GM12878 (cell line): ENCODE results near the gene DOLPP1. TPM values are rescaled to one million over a fixed set of nuclear protein-coding genes. Genes with fewer than 3 reads are reported as not detected.
A peak's percentile ranks its signal among the peaks of the same experiment; 100 is the strongest.

Experiments used
- ATAC-seq: fragments of 200-7000 bp; cut with Tn5 transposase; 3 replicates; pipeline ENCODE4 v1.9.1; 2020; ENCODE audit warnings: mild to moderate bottlenecking, moderate library complexity
- BruUV-seq: library from RNA; stranded (reverse); fragments of 400-500 nt; replicated peaks from 2 replicates; lab custom pipeline; 2021; lab: Mats Ljungman, UMichigan
- CTCF ChIA-PET: fragments of 300-600 bp; sonication (Branson Sonifier 250); formaldehyde crosslinking; extraction: SDS; loops from one replicate; lab custom pipeline; 2021; ENCODE audit warnings: inconsistent platforms; lab: Yijun Ruan, JAX
- POLR2A ChIA-PET: fragments of 350-600 bp; formaldehyde crosslinking; extraction: SDS; loops from one replicate; lab custom pipeline; 2021; ENCODE audit warnings: inconsistent platforms; lab: Charles Lee
- RAD21 ChIA-PET: fragments of 300-600 bp; sonication (Branson Sonifier 250); formaldehyde crosslinking; loops from one replicate; lab custom pipeline; 2023; ENCODE audit warnings: antibody characterized with exemption; ENCODE audit not compliant: unreplicated experiment; lab: Charles Lee
- SMC1A ChIA-PET: fragments of 300-600 bp; sonication (Branson Sonifier 250); formaldehyde crosslinking; loops from one replicate; lab custom pipeline; 2023; ENCODE audit not compliant: unreplicated experiment, uncharacterized antibody; lab: Charles Lee
- DNase-seq: peaks from one replicate; pipeline ENCODE4 v3.0.0-alpha.2; 2011; ENCODE audit warnings: low read depth, low spot score
- FAIRE-seq: peaks from 3 replicates; lab custom pipeline; 2011; peaks lifted over from hg19 to GRCh38; lab: Jason Lieb, UNC
- H2AFZ ChIP-seq: 2 replicates; pipeline ENCODE4 v1.6.0; 2011; ENCODE audit warnings: low read depth, low read length, control low read depth; ENCODE audit not compliant: control insufficient read depth
- H3K27ac ChIP-seq: 2 replicates; pipeline ENCODE4 v1.5.1; 2011; ENCODE audit warnings: control low read depth; ENCODE audit not compliant: control insufficient read depth, insufficient read depth
- H3K27me3 ChIP-seq, 2 experiments: replicated peaks in 1 of 2; 2 replicates each; pipeline versions ENCODE4 v1.6.0 to v1.6.1; 2011; ENCODE audit warnings: low read length in 1 of 2; ENCODE audit not compliant: control insufficient read depth in 2 of 2, insufficient read depth in 2 of 2
- H3K36me3 ChIP-seq, 2 experiments: 2 replicates each; pipeline ENCODE4 v1.5.1; 2011; ENCODE audit warnings: low read length in 1 of 2; ENCODE audit not compliant: control insufficient read depth in 2 of 2, insufficient read depth in 2 of 2
- H3K4me1 ChIP-seq: 2 replicates; pipeline ENCODE4 v1.6.1; 2011; ENCODE audit warnings: mild to moderate bottlenecking, low read length, moderate library complexity, mixed read lengths; ENCODE audit not compliant: control insufficient read depth, insufficient read depth
- H3K4me2 ChIP-seq: 2 replicates; pipeline ENCODE4 v1.6.0; 2011; ENCODE audit warnings: control low read depth; ENCODE audit not compliant: control insufficient read depth, insufficient read depth
- H3K4me3 ChIP-seq: fragments of 200-600 bp; sonication (generic); 2 replicates; pipeline ENCODE4 v1.5.1; 2016
- H3K79me2 ChIP-seq: 2 replicates; pipeline ENCODE4 v1.6.0; 2011; ENCODE audit warnings: low read length; ENCODE audit not compliant: control insufficient read depth, insufficient read depth
- H3K9ac ChIP-seq: 2 replicates; pipeline ENCODE4 v1.8.0; 2011; ENCODE audit warnings: low read length, control low read depth, mixed read lengths; ENCODE audit not compliant: control insufficient read depth, insufficient read depth
- H3K9me3 ChIP-seq: replicated peaks from 3 replicates; pipeline ENCODE4 v1.5.1; 2011; ENCODE audit warnings: mild to moderate bottlenecking, low read length; ENCODE audit not compliant: control insufficient read depth, insufficient read depth
- H4K20me1 ChIP-seq: 2 replicates; pipeline ENCODE4 v1.6.0; 2011; ENCODE audit not compliant: control insufficient read depth, insufficient read depth
- BACH1 ChIP-seq: fragments of 450-650 bp; IDR thresholded peaks from 2 replicates; pipeline ENCODE4 v1.6.1; 2017; ENCODE audit warnings: mild to moderate bottlenecking, borderline replicate concordance
- CREB1 ChIP-seq: IDR thresholded peaks from 2 replicates; pipeline ENCODE4 v1.6.1; 2012; ENCODE audit warnings: low read depth, mild to moderate bottlenecking, inconsistent platforms
- EGR1 ChIP-seq, 2 experiments: IDR thresholded peaks; 1 replicate in 1 of 2; 2 replicates in 1 of 2; pipeline ENCODE4 v1.6.1; 2011 to 2012; ENCODE audit warnings: low read depth in 2 of 2, low read length in 2 of 2, borderline replicate concordance in 1 of 2, mild to moderate bottlenecking in 1 of 2, moderate library complexity in 1 of 2
- FOXM1 ChIP-seq: IDR thresholded peaks from 2 replicates; pipeline ENCODE4 v1.6.1; 2012; ENCODE audit warnings: low read depth, mild to moderate bottlenecking, inconsistent platforms, low read length, moderate library complexity
- IKZF1 ChIP-seq: fragments of 450-650 bp; conservative IDR thresholded peaks from 2 replicates; pipeline ENCODE4 v1.6.1; 2017; ENCODE audit warnings: antibody characterized with exemption, mild to moderate bottlenecking
- KLF5 ChIP-seq: fragments of 450-650 bp; IDR thresholded peaks from 2 replicates; pipeline ENCODE4 v1.6.1; 2014; ENCODE audit warnings: mild to moderate bottlenecking; ENCODE audit not compliant: partially characterized antibody
- LARP7 ChIP-seq: fragments of 450-650 bp; IDR thresholded peaks from 2 replicates; pipeline ENCODE4 v1.6.1; 2017; ENCODE audit warnings: mild to moderate bottlenecking
- NR2F1 ChIP-seq: fragments of 450-650 bp; conservative IDR thresholded peaks from 2 replicates; pipeline ENCODE4 v1.6.1; 2017; ENCODE audit warnings: mild to moderate bottlenecking
- NRF1 ChIP-seq: conservative IDR thresholded peaks from 2 replicates; pipeline ENCODE4 v1.6.1; 2011; ENCODE audit warnings: mild to moderate bottlenecking, low read depth, low read length, improper control_type of control experiment
- POLR2AphosphoS2 ChIP-seq: IDR thresholded peaks from 2 replicates; pipeline ENCODE4 v1.6.1; 2011; ENCODE audit warnings: low read depth, mild to moderate bottlenecking, low read length, improper control_type of control experiment, moderate library complexity
- SIN3A ChIP-seq: IDR thresholded peaks from 2 replicates; pipeline ENCODE4 v1.6.1; 2012; ENCODE audit warnings: low read depth, low read length, improper control_type of control experiment
- TCF12 ChIP-seq: IDR thresholded peaks from 2 replicates; pipeline ENCODE4 v1.6.1; 2011; ENCODE audit warnings: low read depth, mild to moderate bottlenecking, low read length
- ZNF207 ChIP-seq: fragments of 450-650 bp; IDR thresholded peaks from 2 replicates; pipeline ENCODE4 v1.6.1; 2014; ENCODE audit warnings: antibody characterized with exemption, mild to moderate bottlenecking, borderline replicate concordance
- ZNF24 ChIP-seq: fragments of 450-650 bp; IDR thresholded peaks from 2 replicates; pipeline ENCODE4 v1.6.1; 2017; ENCODE audit warnings: antibody characterized with exemption, mild to moderate bottlenecking
- ZSCAN29 ChIP-seq: fragments of 450-650 bp; IDR thresholded peaks from 2 replicates; pipeline ENCODE4 v1.6.1; 2017; ENCODE audit warnings: mild to moderate bottlenecking, moderate library complexity
- WGBS: methylation state at CpG from one replicate; pipeline ENCODE4 v1.1.6; 2016; ENCODE audit warnings: low lambda C conversion rate; ENCODE audit not compliant: insufficient replicate concordance, insufficient coverage; ENCODE audit errors: missing lambda C conversion rate; 5-methylcytosine and 5-hydroxymethylcytosine counted together
- in situ Hi-C: fragments of 300-500 bp; cut with MboI; formaldehyde crosslinking; loops from 9 replicates; pipeline ENCODE4 v1.14.3; 2018; ENCODE audit warnings: mixed read lengths
- intact Hi-C: fragments of 100-400 bp; cut with micrococcal nuclease; formaldehyde crosslinking; loops from one replicate; pipeline ENCODE4 v1.14.2; 2022; ENCODE audit not compliant: unreplicated experiment
- polyA plus RNA-seq, 11 experiments: library from polyadenylated mRNA; depleted of rRNA in 4 of 11; unstranded in 6 of 11; stranded (reverse) in 5 of 11; fragments of >200 nt; fragmentation: Nextera tagmentation in 4 of 11; fragmentation: Illumina TruSeq in 1 of 11; extraction: Ambion mirVana in 4 of 11; extraction: Trizol in 1 of 11; gene quantifications; 1 replicate in 1 of 11; 2 replicates in 10 of 11; pipeline versions ENCODE4 v1.2.1 to v1.2.3, GENCODE V29; 2011 to 2016; ENCODE audit warnings: inconsistent platforms in 2 of 11, missing spikeins in 2 of 11, low read depth in 1 of 11
- total RNA-seq, 4 experiments: library from RNA; depleted of rRNA in 3 of 4; stranded (reverse); fragments of >200 nt in 3 of 4; fragmentation: Illumina TruSeq in 1 of 4; extraction: Trizol in 1 of 4; gene quantifications; 2 replicates each; pipeline versions ENCODE4 v1.2.1 to v1.2.3, GENCODE V29; 2013 to 2021
- TF ChIP-seq, protein P1 (sequence below): IDR thresholded peaks from 2 replicates; pipeline ENCODE4 v1.6.1; 2011; ENCODE audit warnings: low read depth, mild to moderate bottlenecking, low read length, moderate library complexity, borderline replicate concordance; ENCODE audit errors: extremely low read depth
- TF ChIP-seq, protein P2 (sequence below): fragments of 450-650 bp; IDR thresholded peaks from 2 replicates; pipeline ENCODE4 v1.6.1; 2014; ENCODE audit warnings: mild to moderate bottlenecking
- TF ChIP-seq, protein P3 (sequence below): IDR thresholded peaks from 2 replicates; pipeline ENCODE4 v1.6.1; 2012; ENCODE audit warnings: low read depth, low read length, improper control_type of control experiment

The DOLPP1 gene
- total and polyA plus RNA-seq, 10 of the 15 experiments (the other 5 are each of a cell fraction or from before 2014, with no cell fraction given) = 0.76 to 19.9 (median 13.4) TPM

DNA sequence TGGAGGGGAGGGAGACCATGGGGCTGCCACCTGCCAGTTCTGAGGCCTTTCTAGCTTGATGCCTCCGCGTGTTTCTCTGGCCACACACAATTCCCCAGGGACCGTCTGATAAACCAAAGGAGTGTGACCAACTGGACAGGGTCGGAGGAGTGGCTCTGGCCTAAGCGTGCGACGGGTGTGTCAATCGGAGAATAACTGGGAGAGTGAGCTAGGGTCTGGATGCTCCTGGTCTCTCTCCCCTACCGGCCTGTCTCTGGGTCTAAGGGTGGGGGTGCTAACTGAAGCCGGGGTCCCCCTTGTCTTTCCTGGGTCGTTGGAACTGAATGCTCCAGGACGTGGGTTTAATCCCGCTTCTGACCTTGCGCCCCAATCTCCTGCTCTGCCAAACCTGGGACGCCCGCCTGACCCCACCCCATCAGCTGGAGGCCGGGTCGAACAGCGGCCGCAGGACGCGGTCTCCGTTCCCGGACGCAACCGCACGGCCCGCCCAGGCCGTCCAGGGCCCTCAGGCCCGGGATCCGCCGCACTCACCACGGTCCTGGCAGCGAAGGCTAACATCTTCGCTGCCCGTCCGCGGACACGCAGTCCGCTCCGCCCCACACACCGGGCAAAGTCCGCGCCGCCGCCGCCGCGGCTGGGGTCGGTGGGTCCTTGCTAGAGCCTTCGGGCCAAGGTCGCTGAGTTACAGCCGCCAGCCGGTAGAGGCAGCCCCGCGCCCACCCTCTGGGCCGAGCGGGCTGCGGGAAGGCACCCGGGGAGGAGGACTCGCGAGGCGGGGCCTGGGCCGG is 29.2 kb downstream of the DOLPP1 start (continued):
- TF ChIP-seq NR2F1 (no peak), FOXM1 (no peak), BACH1 (0 out of 2 replicates have a peak, but pooled peaks have one; percentile 13), TCF12 (no peak)

DNA sequence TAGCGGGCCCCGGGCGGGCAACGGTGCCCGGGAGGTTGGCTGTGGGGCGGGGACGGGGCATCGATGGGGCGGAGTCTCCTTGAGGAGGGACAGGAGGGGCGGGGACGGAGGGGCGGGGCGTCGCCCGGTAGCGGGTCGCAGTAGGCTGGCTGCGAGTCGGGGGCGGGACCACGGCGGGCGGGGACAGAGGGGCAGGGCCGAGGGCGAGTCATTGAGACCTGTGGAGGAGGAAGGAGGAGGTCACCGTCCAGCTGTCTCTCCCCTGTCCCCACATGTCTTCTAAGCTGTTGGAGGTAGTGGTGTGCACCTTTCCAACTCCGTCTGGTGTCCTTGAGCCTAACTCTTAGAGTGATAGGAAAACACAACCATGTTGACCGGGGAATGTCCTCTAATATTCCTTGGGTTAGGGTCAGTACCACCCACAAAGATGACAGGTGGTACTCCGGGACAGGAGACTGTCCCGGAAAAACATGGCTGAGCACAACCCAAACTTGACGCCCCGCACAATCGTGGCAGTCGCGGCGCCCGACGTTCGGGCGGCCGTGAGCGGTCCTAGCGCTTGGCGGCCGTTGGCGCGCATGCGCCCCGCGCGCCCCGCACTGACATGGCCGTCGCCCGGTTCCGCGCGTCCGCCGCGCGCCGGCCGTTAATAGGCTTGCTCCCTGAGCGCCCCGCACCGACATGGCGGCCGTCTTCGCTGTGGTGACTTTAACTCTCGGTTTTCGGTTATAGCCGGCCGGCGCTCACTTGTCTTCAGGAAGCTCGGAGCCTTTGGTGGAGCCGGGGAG is 30.0 kb downstream of the DOLPP1 start, which contains the start of the genes CRAT and PTPA:
Gene CRAT, minus strand, starts transcription at position 54 of the 788 bp plus-strand sequence. CDS start 284 bp downstream, outside the sequence.
Gene PTPA, plus strand, starts transcription at position 676 of the 788 bp plus-strand sequence. CDS start 186 bp downstream, outside the sequence.
- peak within 1 kb of the TSS; percentile 98 for H3K4me3 ChIP-seq
- no peaks in the 10 kb centered on the region for H4K20me1 ChIP-seq
- ChIA-PET RAD21 (interaction anchor here (0.7 to 2.2 kb wide), 2 partner anchors 14 to 73 kb away, joined by 3 to 7 read pairs; no protein-coding TSS in a partner anchor), CTCF (interaction anchor here (1.2 to 3.9 kb wide), 2 partner anchors 29 to 31 kb away, joined by 4 to 19 read pairs; no protein-coding TSS in a partner anchor), POLR2A (interaction anchor here (0.7 to 1.6 kb wide), 5 partner anchors 14 to 661 kb away, joined by 3 to 7 read pairs (median 5); no protein-coding TSS in a partner anchor), SMC1A (no interaction called here)
- FAIRE-seq (peak; percentile 97), DNase-seq (peak; percentile 63), ATAC-seq (peak; percentile 95)
- peak within 1 kb of the TSS; percentile 95 for H2AFZ ChIP-seq
- intact Hi-C loops = loop anchor here (2.0 kb wide), 1 partner anchor 30 kb away; the partner anchor contains the start of gene DOLPP1
- H3K4me2 ChIP-seq = peak within 1 kb of the TSS; percentile 99
- H3K9ac ChIP-seq = peak within 1 kb of the TSS; percentile 85
- no peaks in the 10 kb centered on the region for H3K36me3 ChIP-seq
- WGBS = under 1% methylated on average over 55 of the region's 77 CpGs
- H3K79me2 ChIP-seq = peaks cover 25% of the 10 kb centered on the region
- H3K27me3 ChIP-seq = no peaks in the 10 kb centered on the region; a peak in 1 of 4 replicates
- in situ Hi-C loops = no loop called here
- H3K9me3 ChIP-seq = no peaks in the 10 kb centered on the region; the same call in 2 of the 3 replicates
- no TSS peak for BruUV-seq
- H3K27ac ChIP-seq = peak within 1 kb of the TSS; percentile 92
- H3K4me1 ChIP-seq = peaks cover 7% of the 10 kb centered on the region
- TF ChIP-seq ZNF24 (0 out of 2 replicates have a peak, but pooled peaks have one; percentile 9), IKZF1 (peak; percentile 90), KLF5 (peak; percentile 83), EGR1 (IDR thresholded peaks at IDR 0.05; ENCODE audit: borderline replicate concordance in 1 of 2, low read depth in 2 of 2, low read length in 2 of 2) (no peak), POLR2AphosphoS2 (peak; percentile 88), LARP7 (peak; percentile 96), NRF1 (peak; percentile 71), ZSCAN29 (0 out of 2 replicates have a peak, but pooled peaks have one; percentile 23), SIN3A (no peak), CREB1 (peak; percentile 19), ZNF207 (peak; percentile 89; the same call in 1 of the 2 replicates)
- TF ChIP-seq, protein P1, sequence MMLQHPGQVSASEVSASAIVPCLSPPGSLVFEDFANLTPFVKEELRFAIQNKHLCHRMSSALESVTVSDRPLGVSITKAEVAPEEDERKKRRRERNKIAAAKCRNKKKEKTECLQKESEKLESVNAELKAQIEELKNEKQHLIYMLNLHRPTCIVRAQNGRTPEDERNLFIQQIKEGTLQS = peak; percentile 29; the same call in 1 of the 2 replicates
- TF ChIP-seq, protein P2, sequence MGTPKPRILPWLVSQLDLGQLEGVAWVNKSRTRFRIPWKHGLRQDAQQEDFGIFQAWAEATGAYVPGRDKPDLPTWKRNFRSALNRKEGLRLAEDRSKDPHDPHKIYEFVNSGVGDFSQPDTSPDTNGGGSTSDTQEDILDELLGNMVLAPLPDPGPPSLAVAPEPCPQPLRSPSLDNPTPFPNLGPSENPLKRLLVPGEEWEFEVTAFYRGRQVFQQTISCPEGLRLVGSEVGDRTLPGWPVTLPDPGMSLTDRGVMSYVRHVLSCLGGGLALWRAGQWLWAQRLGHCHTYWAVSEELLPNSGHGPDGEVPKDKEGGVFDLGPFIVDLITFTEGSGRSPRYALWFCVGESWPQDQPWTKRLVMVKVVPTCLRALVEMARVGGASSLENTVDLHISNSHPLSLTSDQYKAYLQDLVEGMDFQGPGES = no peak; the same call in 1 of the 2 replicates
- TF ChIP-seq, protein P3, sequence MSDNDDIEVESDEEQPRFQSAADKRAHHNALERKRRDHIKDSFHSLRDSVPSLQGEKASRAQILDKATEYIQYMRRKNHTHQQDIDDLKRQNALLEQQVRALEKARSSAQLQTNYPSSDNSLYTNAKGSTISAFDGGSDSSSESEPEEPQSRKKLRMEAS = 0 out of 2 replicates have a peak, but pooled peaks have one; percentile 16
